ENCODE measurements around the gene ST6GAL1. TPM values are rescaled to one million over a fixed set of nuclear protein-coding genes. Genes with fewer than 3 reads are reported as not detected.

The ST6GAL1 gene
- total and polyA plus RNA-seq, 10 of the 15 experiments (the other 5 are each of a cell fraction or from before 2014, with no cell fraction given): 74.2 to 248 (median 149) TPM

GRCh38 chr3:187041362-187042307, 111.3 kb downstream of the ST6GAL1 start:
- Histone ChIP-seq H3K4me2 (ENCODE audit: control insufficient read depth, insufficient read depth) (peak overlapping the region; percentile 5), H3K27me3 (replicated peaks in 1 of 2; ENCODE audit: control insufficient read depth in 2 of 2, insufficient read depth in 2 of 2, low read length in 1 of 2) (no peaks in the 10 kb centered on the region), H3K27ac (ENCODE audit: control insufficient read depth, insufficient read depth) (peak overlapping the region; percentile 90), H3K9me3 (replicated peaks; ENCODE audit: control insufficient read depth, insufficient read depth, low read length) (0 out of 3 replicates have a peak, but pooled peaks cover 2% of the 10 kb centered on the region), H3K9ac (ENCODE audit: control insufficient read depth, insufficient read depth, low read length) (peak overlapping the region; percentile 24), H3K4me1 (ENCODE audit: control insufficient read depth, insufficient read depth, low read length) (peaks cover 59% of the 10 kb centered on the region), H4K20me1 (ENCODE audit: control insufficient read depth, insufficient read depth) (no peaks in the 10 kb centered on the region), H3K36me3 (ENCODE audit: control insufficient read depth in 2 of 2, insufficient read depth in 2 of 2, low read length in 1 of 2) (peaks cover 32 to 61% of the 10 kb centered on the region in 2 experiments), H3K4me3 (no peak overlapping the region; the same call in 1 of the 2 replicates), H3K79me2 (ENCODE audit: control insufficient read depth, insufficient read depth, low read length) (peaks cover 77% of the 10 kb centered on the region), H2AFZ (ENCODE audit: control insufficient read depth, low read depth, low read length) (peak overlapping the region; percentile 19)
- DNase-seq (ENCODE audit: low read depth, low spot score) (no peak), FAIRE-seq (peak; percentile 66), ATAC-seq (peak; percentile 51)
- in situ Hi-C loops (cut with MboI) (no loop called here), intact Hi-C loops (cut with micrococcal nuclease; ENCODE audit: unreplicated experiment) (no loop called here)
- ChIA-PET RAD21 (ENCODE audit: unreplicated experiment) (interaction anchor here (0.9 to 4.5 kb wide), 6 partner anchors 10 to 191 kb away, joined by 3 to 46 read pairs (median 16); no protein-coding TSS in a partner anchor), SMC1A (ENCODE audit: uncharacterized antibody, unreplicated experiment) (interaction anchor here (0.9 to 12.6 kb wide), 5 partner anchors 12 to 42 kb away, joined by 4 to 213 read pairs (median 7); no protein-coding TSS in a partner anchor), CTCF (interaction anchor here (0.8 to 4.8 kb wide), 3 partner anchors 10 to 23 kb away, joined by 3 to 23 read pairs (median 4); no protein-coding TSS in a partner anchor), POLR2A (interaction anchor here (0.5 to 8.0 kb wide), 2 partner anchors 12 to 476 kb away, joined by 3 to 120 read pairs; no protein-coding TSS in a partner anchor)
- BruUV-seq (replicated peaks): no TSS peak
- 9% methylated on average over 8 of the region's 8 CpGs for WGBS (ENCODE audit: insufficient coverage, insufficient replicate concordance, low lambda C conversion rate, missing lambda C conversion rate)
- TF ChIP-seq ESRRA (IDR thresholded peaks at IDR 0.05; ENCODE audit: low read length) (no peak), MXI1 (IDR thresholded peaks at IDR 0.05; ENCODE audit: low read depth, low read length) (no peak), TARDBP (IDR thresholded peaks at IDR 0.05; ENCODE audit: borderline replicate concordance) (no peak), CHD4 (IDR thresholded peaks at IDR 0.05) (no peak), MTA2 (IDR thresholded peaks at IDR 0.05; ENCODE audit: low read depth) (no peak), RAD21 (IDR thresholded peaks at IDR 0.05; ENCODE audit: insufficient read depth, low read depth, low read length) (peak; percentile 1; the same call in 1 of the 2 replicates), TBL1XR1 (IDR thresholded peaks at IDR 0.05; ENCODE audit: low read depth, low read length) (peak; percentile 51; the same call in 1 of the 2 replicates), ZNF207 (IDR thresholded peaks at IDR 0.05; ENCODE audit: borderline replicate concordance) (no peak), ZNF622 (IDR thresholded peaks at IDR 0.05) (no peak), SUPT20H (IDR thresholded peaks at IDR 0.05; ENCODE audit: borderline replicate concordance, control insufficient read depth, low read depth, low read length) (no peak), TCF3 (IDR thresholded peaks at IDR 0.05; ENCODE audit: borderline replicate concordance, insufficient read depth, low read depth, low read length) (no peak), ZNF592 (IDR thresholded peaks at IDR 0.05) (no peak)
- TF ChIP-seq, protein P1, sequence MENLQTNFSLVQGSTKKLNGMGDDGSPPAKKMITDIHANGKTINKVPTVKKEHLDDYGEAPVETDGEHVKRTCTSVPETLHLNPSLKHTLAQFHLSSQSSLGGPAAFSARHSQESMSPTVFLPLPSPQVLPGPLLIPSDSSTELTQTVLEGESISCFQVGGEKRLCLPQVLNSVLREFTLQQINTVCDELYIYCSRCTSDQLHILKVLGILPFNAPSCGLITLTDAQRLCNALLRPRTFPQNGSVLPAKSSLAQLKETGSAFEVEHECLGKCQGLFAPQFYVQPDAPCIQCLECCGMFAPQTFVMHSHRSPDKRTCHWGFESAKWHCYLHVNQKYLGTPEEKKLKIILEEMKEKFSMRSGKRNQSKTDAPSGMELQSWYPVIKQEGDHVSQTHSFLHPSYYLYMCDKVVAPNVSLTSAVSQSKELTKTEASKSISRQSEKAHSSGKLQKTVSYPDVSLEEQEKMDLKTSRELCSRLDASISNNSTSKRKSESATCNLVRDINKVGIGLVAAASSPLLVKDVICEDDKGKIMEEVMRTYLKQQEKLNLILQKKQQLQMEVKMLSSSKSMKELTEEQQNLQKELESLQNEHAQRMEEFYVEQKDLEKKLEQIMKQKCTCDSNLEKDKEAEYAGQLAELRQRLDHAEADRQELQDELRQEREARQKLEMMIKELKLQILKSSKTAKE (IDR thresholded peaks at IDR 0.05; ENCODE audit: low read depth, poor library complexity, severe bottlenecking): peak; percentile 22
- TF ChIP-seq, protein P2, sequence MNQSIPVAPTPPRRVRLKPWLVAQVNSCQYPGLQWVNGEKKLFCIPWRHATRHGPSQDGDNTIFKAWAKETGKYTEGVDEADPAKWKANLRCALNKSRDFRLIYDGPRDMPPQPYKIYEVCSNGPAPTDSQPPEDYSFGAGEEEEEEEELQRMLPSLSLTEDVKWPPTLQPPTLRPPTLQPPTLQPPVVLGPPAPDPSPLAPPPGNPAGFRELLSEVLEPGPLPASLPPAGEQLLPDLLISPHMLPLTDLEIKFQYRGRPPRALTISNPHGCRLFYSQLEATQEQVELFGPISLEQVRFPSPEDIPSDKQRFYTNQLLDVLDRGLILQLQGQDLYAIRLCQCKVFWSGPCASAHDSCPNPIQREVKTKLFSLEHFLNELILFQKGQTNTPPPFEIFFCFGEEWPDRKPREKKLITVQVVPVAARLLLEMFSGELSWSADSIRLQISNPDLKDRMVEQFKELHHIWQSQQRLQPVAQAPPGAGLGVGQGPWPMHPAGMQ (IDR thresholded peaks at IDR 0.05; ENCODE audit: borderline replicate concordance): no peak

Data from GM12878 (cell line).